Measurements from ENCODE around the gene DOCK4.

DOCK4 gene

DNA sequence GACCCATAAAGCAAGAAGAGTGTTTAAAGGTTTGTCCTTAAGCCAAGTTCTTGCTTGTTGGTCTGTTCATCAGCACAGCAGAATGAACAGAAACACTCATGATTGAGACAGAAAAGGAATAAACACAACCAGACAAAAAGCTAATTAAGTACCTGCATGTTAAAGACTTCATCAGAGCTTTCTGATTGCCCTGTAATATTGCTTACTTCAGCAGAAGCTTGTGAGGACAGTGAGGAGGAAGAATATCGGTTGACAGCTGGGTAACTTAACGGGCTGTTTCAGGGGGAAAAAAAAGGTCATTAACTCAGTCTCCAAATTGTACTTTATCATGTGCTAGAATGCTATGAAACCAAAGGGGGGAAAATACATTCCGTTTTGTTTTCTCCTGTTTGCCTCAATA is 465.3 kb downstream of the DOCK4 start:
- Histone ChIP-seq H3K23ac (ENCODE audit: low read length) (no peak overlapping the region), H2AFZ (ENCODE audit: insufficient read depth, low read length, poor library complexity) (no peak overlapping the region), H4K8ac (ENCODE audit: low read depth, low read length) (no peak overlapping the region), H3K27ac (ENCODE audit: low read depth, low read length) (no peak overlapping the region), H4K12ac (ENCODE audit: low read depth, low read length) (no peak overlapping the region), H3K4me1 (ENCODE audit: control insufficient read depth in 1 of 2, insufficient read depth in 2 of 2, low read length in 2 of 2) (no peaks in the 10 kb centered on the region), H2BK5ac (ENCODE audit: low read depth, low read length, poor library complexity) (no peak overlapping the region), H2AK5ac (ENCODE audit: low read length) (no peak overlapping the region), H3K27me3 (ENCODE audit: insufficient read depth, low read length) (no peaks in the 10 kb centered on the region), H4K91ac (ENCODE audit: low read depth, low read length) (no peak overlapping the region), H3K79me1 (ENCODE audit: low read length) (no peaks in the 10 kb centered on the region), H3K79me2 (ENCODE audit: control insufficient read depth, insufficient read depth, low read length, poor library complexity) (no peaks in the 10 kb centered on the region), H3K4me3 (ENCODE audit: low read depth, low read length) (no peak overlapping the region), H3K36me3 (ENCODE audit: control insufficient read depth in 1 of 2, insufficient read depth in 2 of 2, low read length in 2 of 2) (peaks cover 3 to 8% of the 10 kb centered on the region in 2 experiments), H3K18ac (ENCODE audit: low read length) (no peak overlapping the region), H3K4me2 (ENCODE audit: low read length) (no peak overlapping the region), H3K4ac (ENCODE audit: low read depth, low read length) (no peak overlapping the region), H3K9ac (ENCODE audit: low read length) (no peak overlapping the region), H3K9me3 (ENCODE audit: insufficient read depth, low read depth, low read length) (no peaks in the 10 kb centered on the region), H2BK12ac (ENCODE audit: low read length) (no peak overlapping the region), H3K14ac (ENCODE audit: low read length) (no peak overlapping the region), H2BK120ac (ENCODE audit: insufficient read depth, low read length, poor library complexity) (no peak overlapping the region)
- no CpG with 5 or more reads among the region's 3 CpGs for WGBS (ENCODE audit: extremely low coverage, insufficient coverage, insufficient read length)
- DNase-seq = no peak

DNA sequence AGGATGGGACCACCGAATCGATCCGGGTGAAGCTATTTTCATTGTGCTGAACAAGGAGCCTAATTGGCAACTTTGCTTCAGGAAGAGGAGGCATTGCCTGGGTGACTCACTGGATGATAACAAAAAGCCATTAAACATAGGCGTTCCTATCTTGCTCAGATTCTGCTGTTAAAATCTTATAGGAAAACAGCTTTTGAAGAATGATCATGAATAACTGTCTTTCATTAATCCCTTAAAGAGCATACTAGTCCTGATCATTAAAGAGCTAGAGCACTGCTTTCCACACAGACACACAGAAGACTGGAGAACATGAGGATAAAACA is 469.7 kb downstream of the DOCK4 start:
- Histone ChIP-seq H3K4me2 (ENCODE audit: low read length) (no peak overlapping the region), H2AFZ (ENCODE audit: insufficient read depth, low read length, poor library complexity) (no peak overlapping the region), H3K27ac (ENCODE audit: low read depth, low read length) (no peak overlapping the region), H2AK5ac (ENCODE audit: low read length) (no peak overlapping the region), H3K9me3 (ENCODE audit: insufficient read depth, low read depth, low read length) (no peaks in the 10 kb centered on the region), H2BK120ac (ENCODE audit: insufficient read depth, low read length, poor library complexity) (no peak overlapping the region), H3K9ac (ENCODE audit: low read length) (no peak overlapping the region), H3K4me1 (ENCODE audit: control insufficient read depth in 1 of 2, insufficient read depth in 2 of 2, low read length in 2 of 2) (no peaks in the 10 kb centered on the region), H3K27me3 (ENCODE audit: insufficient read depth, low read length) (no peaks in the 10 kb centered on the region), H2BK5ac (ENCODE audit: low read depth, low read length, poor library complexity) (no peak overlapping the region), H3K79me1 (ENCODE audit: low read length) (no peaks in the 10 kb centered on the region), H4K91ac (ENCODE audit: low read depth, low read length) (no peak overlapping the region), H3K14ac (ENCODE audit: low read length) (no peak overlapping the region), H3K79me2 (ENCODE audit: control insufficient read depth, insufficient read depth, low read length, poor library complexity) (no peaks in the 10 kb centered on the region), H3K4ac (ENCODE audit: low read depth, low read length) (no peak overlapping the region), H4K8ac (ENCODE audit: low read depth, low read length) (no peak overlapping the region), H3K4me3 (ENCODE audit: low read depth, low read length) (no peak overlapping the region), H4K12ac (ENCODE audit: low read depth, low read length) (no peak overlapping the region), H3K18ac (ENCODE audit: low read length) (no peak overlapping the region), H3K36me3 (ENCODE audit: control insufficient read depth in 1 of 2, insufficient read depth in 2 of 2, low read length in 2 of 2) (peaks cover 3 to 5% of the 10 kb centered on the region in 2 experiments), H3K23ac (ENCODE audit: low read length) (no peak overlapping the region), H2BK12ac (ENCODE audit: low read length) (no peak overlapping the region)
- no CpG with 5 or more reads among the region's 4 CpGs for WGBS (ENCODE audit: extremely low coverage, insufficient coverage, insufficient read length)
- DNase-seq = no peak

GRCh38 chr7:111735661-111736551 is 470.3 kb downstream of the DOCK4 start:
- Histone ChIP-seq H3K79me2 (ENCODE audit: control insufficient read depth, insufficient read depth, low read length, poor library complexity) (no peaks in the 10 kb centered on the region), H3K27me3 (ENCODE audit: insufficient read depth, low read length) (no peaks in the 10 kb centered on the region), H3K23ac (ENCODE audit: low read length) (no peak overlapping the region)

DNA sequence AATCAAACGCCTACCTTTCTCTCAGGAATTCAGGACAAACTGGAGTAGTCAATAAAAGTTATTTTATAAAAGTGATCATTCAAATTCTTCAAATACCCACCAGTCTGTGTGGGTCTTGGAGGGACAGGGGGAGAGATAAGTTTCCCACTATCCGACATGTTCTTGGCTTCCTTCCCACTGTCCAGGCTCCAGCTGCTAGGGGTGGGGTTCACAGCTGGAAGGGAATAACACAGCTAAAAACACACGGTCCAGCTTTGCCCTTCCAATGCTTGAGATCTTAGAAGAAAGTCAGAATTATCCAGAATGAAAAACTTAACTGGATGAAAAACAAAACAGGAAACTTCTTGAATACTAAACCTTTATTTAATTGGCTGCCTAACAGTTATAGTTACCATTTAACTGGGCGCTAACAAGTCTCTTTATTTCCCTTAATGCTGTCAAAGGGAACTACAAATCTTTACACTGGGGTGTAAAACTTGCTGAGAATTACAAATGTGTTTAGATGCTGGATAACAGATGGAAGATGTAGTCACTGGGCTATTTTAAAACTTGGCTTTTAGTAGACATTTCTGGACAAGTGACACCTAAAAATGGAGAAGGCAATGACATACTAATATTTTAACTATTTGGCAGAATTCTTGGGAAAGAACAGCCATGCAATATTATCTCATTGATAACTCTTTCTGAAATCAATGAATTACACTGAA is 471.1 kb downstream of the DOCK4 start:
- Histone ChIP-seq H3K18ac (ENCODE audit: low read length) (no peak overlapping the region), H3K79me2 (ENCODE audit: control insufficient read depth, insufficient read depth, low read length, poor library complexity) (no peaks in the 10 kb centered on the region), H4K12ac (ENCODE audit: low read depth, low read length) (no peak overlapping the region), H3K4me1 (ENCODE audit: control insufficient read depth in 1 of 2, insufficient read depth in 2 of 2, low read length in 2 of 2) (no peaks in the 10 kb centered on the region), H3K36me3 (ENCODE audit: control insufficient read depth in 1 of 2, insufficient read depth in 2 of 2, low read length in 2 of 2) (peaks cover 3 to 5% of the 10 kb centered on the region in 2 experiments), H3K79me1 (ENCODE audit: low read length) (no peaks in the 10 kb centered on the region), H3K9me3 (ENCODE audit: insufficient read depth, low read depth, low read length) (no peaks in the 10 kb centered on the region), H3K4me2 (ENCODE audit: low read length) (no peak overlapping the region), H4K91ac (ENCODE audit: low read depth, low read length) (no peak overlapping the region), H2AK5ac (ENCODE audit: low read length) (no peak overlapping the region), H3K14ac (ENCODE audit: low read length) (no peak overlapping the region), H3K27ac (ENCODE audit: low read depth, low read length) (no peak overlapping the region), H3K4ac (ENCODE audit: low read depth, low read length) (no peak overlapping the region), H3K9ac (ENCODE audit: low read length) (no peak overlapping the region), H3K23ac (ENCODE audit: low read length) (no peak overlapping the region), H2AFZ (ENCODE audit: insufficient read depth, low read length, poor library complexity) (no peak overlapping the region), H3K27me3 (ENCODE audit: insufficient read depth, low read length) (no peaks in the 10 kb centered on the region), H3K4me3 (ENCODE audit: low read depth, low read length) (no peak overlapping the region), H2BK5ac (ENCODE audit: low read depth, low read length, poor library complexity) (no peak overlapping the region), H2BK120ac (ENCODE audit: insufficient read depth, low read length, poor library complexity) (no peak overlapping the region), H4K8ac (ENCODE audit: low read depth, low read length) (no peak overlapping the region), H2BK12ac (ENCODE audit: low read length) (no peak overlapping the region)
- no peak for DNase-seq
- no CpG with 5 or more reads among the region's 4 CpGs for WGBS (ENCODE audit: extremely low coverage, insufficient coverage, insufficient read length)

More at GRCh38 chr7:111735661-111736551, 470.3 kb downstream of the DOCK4 start:
- no peak overlapping the region for H3K4me3 ChIP-seq (ENCODE audit: low read depth, low read length)
- no peak overlapping the region for H4K8ac ChIP-seq (ENCODE audit: low read depth, low read length)
- no peak overlapping the region for H3K18ac ChIP-seq (ENCODE audit: low read length)
- no peak overlapping the region for H4K12ac ChIP-seq (ENCODE audit: low read depth, low read length)
- peak; percentile 65 to 92 for DNase-seq
- H2AFZ ChIP-seq (ENCODE audit: insufficient read depth, low read length, poor library complexity) = no peak overlapping the region
- H3K79me1 ChIP-seq (ENCODE audit: low read length) = no peaks in the 10 kb centered on the region
- H3K14ac ChIP-seq (ENCODE audit: low read length) = no peak overlapping the region
- no peak overlapping the region for H2BK5ac ChIP-seq (ENCODE audit: low read depth, low read length, poor library complexity)
- no peak overlapping the region for H2AK5ac ChIP-seq (ENCODE audit: low read length)
- H3K9me3 ChIP-seq (ENCODE audit: insufficient read depth, low read depth, low read length) = no peaks in the 10 kb centered on the region
- no peak overlapping the region for H3K4ac ChIP-seq (ENCODE audit: low read depth, low read length)
- no peak overlapping the region for H3K27ac ChIP-seq (ENCODE audit: low read depth, low read length)
- no peak overlapping the region for H4K91ac ChIP-seq (ENCODE audit: low read depth, low read length)
- no peak overlapping the region for H3K9ac ChIP-seq (ENCODE audit: low read length)
- WGBS (ENCODE audit: extremely low coverage, insufficient coverage, insufficient read length) = no CpG with 5 or more reads among the region's 11 CpGs
- no peaks in the 10 kb centered on the region for H3K4me1 ChIP-seq (ENCODE audit: control insufficient read depth in 1 of 2, insufficient read depth in 2 of 2, low read length in 2 of 2)
- no peak overlapping the region for H3K4me2 ChIP-seq (ENCODE audit: low read length)
- no peak overlapping the region for H2BK120ac ChIP-seq (ENCODE audit: insufficient read depth, low read length, poor library complexity)
- H2BK12ac ChIP-seq (ENCODE audit: low read length) = no peak overlapping the region
- H3K36me3 ChIP-seq (ENCODE audit: control insufficient read depth in 1 of 2, insufficient read depth in 2 of 2, low read length in 2 of 2) = peaks cover 3 to 5% of the 10 kb centered on the region in 2 experiments

Data from trophoblast cell (in vitro differentiated cells and primary cell).